NB4 (cell line): ENCODE data around the gene CAT.

Experiments used
- CTCF ChIP-seq: IDR thresholded peaks from one replicate; pipeline ENCODE4 v1.5.1; 2012; ENCODE audit warnings: low read depth, low read length
- MYC ChIP-seq: IDR thresholded peaks from 2 replicates; pipeline ENCODE4 v1.6.1; 2011; ENCODE audit warnings: low read depth, low read length
- POLR2A ChIP-seq: IDR thresholded peaks from 2 replicates; pipeline ENCODE4 v1.6.1; 2011; ENCODE audit warnings: mild to moderate bottlenecking; ENCODE audit not compliant: insufficient read length; ENCODE audit errors: extremely low read depth

GRCh38 chr11:34454308-34455032 lies 15.7 kb downstream of the CAT start:
- no peak for TF ChIP-seq CTCF
- no peak for TF ChIP-seq POLR2A
- TF ChIP-seq MYC, result no peak
